DMS79 treated with DMSO at 0.1 percent for 48 hours (cell line): ENCODE results near the gene C1orf94.
"Not testable (repeated sequence)": the region's sequence is repeated elsewhere in the genome, so short reads cannot be mapped to it uniquely, and the experiment has no call there.

Source experiments
- DNase-seq: peaks from one replicate; lab custom pipeline; 2025; lab: John Stamatoyannopoulos, UW

C1orf94 gene

GRCh38 chr1:34165422-34165921 is 11.2 kb upstream of the C1orf94 start:
- peak; percentile 73 for DNase-seq

- DNase-seq, result peak; percentile 36
These were observed 10.5 kb upstream of the C1orf94 start for GRCh38 chr1:34166191-34166624.

GRCh38 chr1:34166625-34167361 is 9.9 kb upstream of the C1orf94 start:
- DNase-seq, result no peak

- no peak for DNase-seq
These were observed 9.3 kb upstream of the C1orf94 start for GRCh38 chr1:34167389-34167788.

GRCh38 chr1:34175744-34176143 is 963 bp upstream of the C1orf94 start:
- no peak for DNase-seq

GRCh38 chr1:34178072-34178471 is 1.4 kb downstream of the C1orf94 start:
- DNase-seq, result no peak

- not testable (repeated sequence) for DNase-seq
These were observed 6.7 kb downstream of the C1orf94 start for GRCh38 chr1:34183381-34183780.

GRCh38 chr1:34186741-34187494 is 10.2 kb downstream of the C1orf94 start:
- no peak for DNase-seq

GRCh38 chr1:34188418-34188817 is 11.7 kb downstream of the C1orf94 start:
- no peak for DNase-seq

GRCh38 chr1:34188985-34189384 is 12.3 kb downstream of the C1orf94 start:
- no peak for DNase-seq

- no peak for DNase-seq
These were observed 14.0 kb downstream of the C1orf94 start for GRCh38 chr1:34190692-34191091.

GRCh38 chr1:34192621-34193020 is 15.9 kb downstream of the C1orf94 start:
- DNase-seq, result no peak

GRCh38 chr1:34199927-34200326 is 23.2 kb downstream of the C1orf94 start:
- DNase-seq, result no peak

GRCh38 chr1:34212673-34213072 is 36.0 kb downstream of the C1orf94 start:
- DNase-seq, result no peak

GRCh38 chr1:34213956-34214355 is 37.2 kb downstream of the C1orf94 start:
- no peak for DNase-seq

- no peak for DNase-seq
These were observed 54.7 kb downstream of the C1orf94 start for GRCh38 chr1:34231441-34231840.

- DNase-seq, result no peak
These were observed 58.9 kb downstream of the C1orf94 start for GRCh38 chr1:34235594-34235993.

GRCh38 chr1:34236089-34236488 is 59.4 kb downstream of the C1orf94 start:
- DNase-seq, result no peak

- no peak for DNase-seq
These were observed 60.6 kb downstream of the C1orf94 start for GRCh38 chr1:34237151-34237815.

GRCh38 chr1:34245967-34246366 is 69.3 kb downstream of the C1orf94 start:
- no peak for DNase-seq

GRCh38 chr1:34250342-34250741 is 73.6 kb downstream of the C1orf94 start:
- no peak for DNase-seq

GRCh38 chr1:34262023-34262853 is 85.5 kb downstream of the C1orf94 start:
- no peak for DNase-seq
